Lower lobe of right lung (tissue), 2 donors: ENCODE results near the gene PCK2. TPM values are rescaled to one million over a fixed set of nuclear protein-coding genes. Genes with fewer than 3 reads are reported as not detected.

ENCODE experiments used
- ATAC-seq, 2 donors: fragments of 200-7000 bp; cut with Tn5 transposase; one replicate each; pipeline ENCODE4 v1.9.1; 2020 to 2022; ENCODE audit warnings: mild to moderate bottlenecking in 2 of 2, moderate library complexity in 2 of 2
- DNase-seq: peaks from one replicate; pipeline ENCODE4 v3.0.0-alpha.2; 2020
- H3K27ac ChIP-seq: fragments of 200-600 bp; one replicate; pipeline ENCODE4 v1.8.0; 2022
- H3K27me3 ChIP-seq: fragments of 200-600 bp; one replicate; pipeline ENCODE4 v1.8.0; 2022; ENCODE audit warnings: low read depth
- H3K36me3 ChIP-seq: fragments of 200-600 bp; one replicate; pipeline ENCODE4 v1.8.0; 2022; ENCODE audit warnings: mild to moderate bottlenecking
- H3K4me1 ChIP-seq: fragments of 200-600 bp; one replicate; pipeline ENCODE4 v1.8.0; 2022
- H3K4me3 ChIP-seq: fragments of 200-600 bp; one replicate; pipeline ENCODE4 v1.8.0; 2022; ENCODE audit warnings: mild to moderate bottlenecking
- H3K9me3 ChIP-seq: fragments of 200-600 bp; one replicate; pipeline ENCODE4 v1.8.0; 2022
- intact Hi-C: fragments of 100-400 bp; cut with DNase I; formaldehyde crosslinking; loops from one replicate; pipeline ENCODE4 v1.11.0; 2022
- total RNA-seq: library from RNA; stranded (reverse); fragmentation: NEBNext Ultra II Directional; extraction: Animal tissue kit (Norgen Biotek cat#: 25700); gene quantifications from one replicate; pipeline ENCODE4 v1.2.1, GENCODE V29; 2021
- TF ChIP-seq, protein P1 (sequence below): fragments of 200-600 bp; IDR thresholded peaks from one replicate; pipeline ENCODE4 v1.8.0; 2022; ENCODE audit warnings: antibody characterized with exemption, mild to moderate bottlenecking
- donor health status: DM: no; HTN: yes; CAD: no; lungs with severe emphysema.

The PCK2 gene
- total RNA-seq, 1 donor from 2014 or later = 42.8 TPM

- TF ChIP-seq, protein P1, sequence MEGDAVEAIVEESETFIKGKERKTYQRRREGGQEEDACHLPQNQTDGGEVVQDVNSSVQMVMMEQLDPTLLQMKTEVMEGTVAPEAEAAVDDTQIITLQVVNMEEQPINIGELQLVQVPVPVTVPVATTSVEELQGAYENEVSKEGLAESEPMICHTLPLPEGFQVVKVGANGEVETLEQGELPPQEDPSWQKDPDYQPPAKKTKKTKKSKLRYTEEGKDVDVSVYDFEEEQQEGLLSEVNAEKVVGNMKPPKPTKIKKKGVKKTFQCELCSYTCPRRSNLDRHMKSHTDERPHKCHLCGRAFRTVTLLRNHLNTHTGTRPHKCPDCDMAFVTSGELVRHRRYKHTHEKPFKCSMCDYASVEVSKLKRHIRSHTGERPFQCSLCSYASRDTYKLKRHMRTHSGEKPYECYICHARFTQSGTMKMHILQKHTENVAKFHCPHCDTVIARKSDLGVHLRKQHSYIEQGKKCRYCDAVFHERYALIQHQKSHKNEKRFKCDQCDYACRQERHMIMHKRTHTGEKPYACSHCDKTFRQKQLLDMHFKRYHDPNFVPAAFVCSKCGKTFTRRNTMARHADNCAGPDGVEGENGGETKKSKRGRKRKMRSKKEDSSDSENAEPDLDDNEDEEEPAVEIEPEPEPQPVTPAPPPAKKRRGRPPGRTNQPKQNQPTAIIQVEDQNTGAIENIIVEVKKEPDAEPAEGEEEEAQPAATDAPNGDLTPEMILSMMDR = no peak
- intact Hi-C loops = no loop called here
- Histone ChIP-seq H3K36me3 (no peaks in the 10 kb centered on the region), H3K9me3 (no peaks in the 10 kb centered on the region), H3K27ac (no peak overlapping the region), H3K4me3 (no peak overlapping the region), H3K4me1 (no peaks in the 10 kb centered on the region), H3K27me3 (no peaks in the 10 kb centered on the region)
- ATAC-seq (no peak), DNase-seq (no peak)
These were observed 34.2 kb upstream of the PCK2 start for GRCh38 chr14:24059841-24060388.

DNA sequence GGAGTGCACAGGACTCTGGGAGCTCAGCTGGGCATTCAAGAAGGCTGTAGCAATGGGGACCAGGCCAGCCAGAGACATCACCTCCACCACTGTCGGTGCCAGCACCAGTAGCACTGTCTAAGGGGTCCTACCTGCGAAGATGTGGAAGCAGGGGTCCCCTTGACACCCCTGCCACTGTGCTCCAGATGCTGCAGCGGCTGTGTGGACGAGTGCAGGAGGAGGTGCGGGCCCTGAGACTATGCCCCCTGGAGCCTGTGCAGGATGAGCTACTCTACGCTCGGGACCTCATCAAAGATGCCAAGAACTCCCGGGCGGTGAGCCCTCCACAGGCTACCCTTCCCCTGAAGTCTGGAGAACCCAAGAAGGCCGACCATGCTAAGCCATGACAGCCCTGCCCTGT lies 33.7 kb upstream of the PCK2 start:
- no peak overlapping the region for H3K4me3 ChIP-seq
- TF ChIP-seq, protein P1 = no peak
- no peaks in the 10 kb centered on the region for H3K9me3 ChIP-seq
- no peak for ATAC-seq
- H3K27ac ChIP-seq = no peak overlapping the region
- H3K4me1 ChIP-seq = no peaks in the 10 kb centered on the region
- no peaks in the 10 kb centered on the region for H3K36me3 ChIP-seq
- intact Hi-C loops = no loop called here
- DNase-seq = no peak
- no peaks in the 10 kb centered on the region for H3K27me3 ChIP-seq

GRCh38 chr14:24060984-24061913 lies 32.9 kb upstream of the PCK2 start:
- no peak overlapping the region for H3K27ac ChIP-seq
- ATAC-seq (no peak), DNase-seq (no peak)
- no peaks in the 10 kb centered on the region for H3K4me1 ChIP-seq
- no peaks in the 10 kb centered on the region for H3K36me3 ChIP-seq
- H3K9me3 ChIP-seq = no peaks in the 10 kb centered on the region
- no peak overlapping the region for H3K4me3 ChIP-seq
- no peaks in the 10 kb centered on the region for H3K27me3 ChIP-seq
- intact Hi-C loops = no loop called here
- TF ChIP-seq, protein P1 = no peak

GRCh38 chr14:24062216-24062980 lies 31.7 kb upstream of the PCK2 start:
- no peak for ATAC-seq

GRCh38 chr14:24063263-24063836 lies 30.8 kb upstream of the PCK2 start:
- no peak overlapping the region for H3K4me3 ChIP-seq
- H3K27ac ChIP-seq = no peak overlapping the region
- H3K4me1 ChIP-seq = no peaks in the 10 kb centered on the region
- no peaks in the 10 kb centered on the region for H3K9me3 ChIP-seq
- no peak for DNase-seq
- ATAC-seq = no peak
- TF ChIP-seq, protein P1 = no peak
- H3K27me3 ChIP-seq = no peaks in the 10 kb centered on the region
- intact Hi-C loops = no loop called here
- no peaks in the 10 kb centered on the region for H3K36me3 ChIP-seq

More at GRCh38 chr14:24062216-24062980, 31.7 kb upstream of the PCK2 start:
- Histone ChIP-seq H3K4me3 (no peak overlapping the region), H3K9me3 (no peaks in the 10 kb centered on the region), H3K36me3 (no peaks in the 10 kb centered on the region), H3K27ac (no peak overlapping the region), H3K4me1 (no peaks in the 10 kb centered on the region), H3K27me3 (no peaks in the 10 kb centered on the region)
- intact Hi-C loops = no loop called here
- no peak for DNase-seq
- TF ChIP-seq, protein P1 = no peak
